Kidney epithelial cell (primary cell): ENCODE data around the gene RNF151. TPM values are rescaled to one million over a fixed set of nuclear protein-coding genes. Genes with fewer than 3 reads are reported as not detected.

Experiments
- DNase-seq: peaks from one replicate; pipeline ENCODE4 v3.0.0-alpha.2; 2010; ENCODE audit warnings: low read depth
- H3K27me3 ChIP-seq: 2 replicates; pipeline ENCODE4 v1.6.0; 2011; ENCODE audit warnings: low read length; ENCODE audit not compliant: control insufficient read depth, insufficient read depth
- H3K36me3 ChIP-seq: 2 replicates; pipeline ENCODE4 v1.5.1; 2011; ENCODE audit warnings: low read length; ENCODE audit not compliant: control insufficient read depth, insufficient read depth
- H3K4me3 ChIP-seq: 2 replicates; pipeline ENCODE4 v1.5.1; 2011; ENCODE audit warnings: low read depth, mild to moderate bottlenecking, control low read depth, low read length
- total RNA-seq: library from RNA; depleted of rRNA; stranded (reverse); fragments of >200 nt; gene quantifications from 2 replicates; pipeline ENCODE4 v1.2.3, GENCODE V29; 2015
- TF ChIP-seq, protein P1 (sequence below): IDR thresholded peaks from 2 replicates; pipeline ENCODE4 v1.5.1; 2011; ENCODE audit warnings: mild to moderate bottlenecking, moderate library complexity, low read length, control low read depth, inconsistent platforms; ENCODE audit not compliant: insufficient read depth, poor library complexity, severe bottlenecking

Gene RNF151
- total RNA-seq, 1 donor from 2014 or later: not detected

DNA sequence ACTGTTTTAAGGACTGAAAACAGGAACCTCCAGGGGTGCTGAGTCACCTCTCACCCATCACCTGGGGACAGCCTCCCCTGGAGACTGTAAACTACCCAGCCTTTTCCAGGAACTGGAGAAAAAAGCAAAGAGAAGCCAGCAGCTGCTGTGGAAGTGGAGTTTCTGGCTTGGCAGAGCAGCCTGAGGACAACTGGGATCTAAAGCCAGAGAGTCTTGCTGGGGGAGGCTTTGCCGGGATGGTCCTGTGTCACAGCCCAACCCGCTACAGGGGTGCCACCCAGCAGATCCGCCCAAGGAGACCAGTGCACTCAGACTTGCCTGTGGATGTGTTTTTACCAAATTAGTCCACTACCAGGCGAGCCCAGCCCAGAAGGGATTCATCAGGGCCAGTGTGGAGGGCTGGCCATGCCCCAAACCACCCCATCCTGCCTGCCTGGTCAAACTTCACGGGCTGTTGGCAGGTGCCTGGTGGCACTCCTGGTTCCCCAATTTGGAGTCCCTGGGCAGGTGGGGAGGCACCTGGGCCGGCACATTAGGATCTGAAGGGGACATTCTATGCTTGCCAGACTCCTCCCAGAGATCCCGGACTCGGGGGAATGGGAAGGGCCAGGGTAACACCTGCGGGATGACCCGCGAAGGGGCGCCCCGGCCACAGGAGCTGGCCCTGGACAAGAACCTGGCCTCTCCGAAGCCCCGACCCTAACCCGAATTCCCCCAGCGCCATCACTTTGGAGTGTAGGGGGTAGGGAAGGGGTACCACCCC is 24.4 kb upstream of the RNF151 start:
- Histone ChIP-seq H3K4me3 (peak overlapping the region; percentile 76), H3K27me3 (peaks cover 2% of the 10 kb centered on the region), H3K36me3 (peaks cover 2% of the 10 kb centered on the region)
- TF ChIP-seq, protein P1, sequence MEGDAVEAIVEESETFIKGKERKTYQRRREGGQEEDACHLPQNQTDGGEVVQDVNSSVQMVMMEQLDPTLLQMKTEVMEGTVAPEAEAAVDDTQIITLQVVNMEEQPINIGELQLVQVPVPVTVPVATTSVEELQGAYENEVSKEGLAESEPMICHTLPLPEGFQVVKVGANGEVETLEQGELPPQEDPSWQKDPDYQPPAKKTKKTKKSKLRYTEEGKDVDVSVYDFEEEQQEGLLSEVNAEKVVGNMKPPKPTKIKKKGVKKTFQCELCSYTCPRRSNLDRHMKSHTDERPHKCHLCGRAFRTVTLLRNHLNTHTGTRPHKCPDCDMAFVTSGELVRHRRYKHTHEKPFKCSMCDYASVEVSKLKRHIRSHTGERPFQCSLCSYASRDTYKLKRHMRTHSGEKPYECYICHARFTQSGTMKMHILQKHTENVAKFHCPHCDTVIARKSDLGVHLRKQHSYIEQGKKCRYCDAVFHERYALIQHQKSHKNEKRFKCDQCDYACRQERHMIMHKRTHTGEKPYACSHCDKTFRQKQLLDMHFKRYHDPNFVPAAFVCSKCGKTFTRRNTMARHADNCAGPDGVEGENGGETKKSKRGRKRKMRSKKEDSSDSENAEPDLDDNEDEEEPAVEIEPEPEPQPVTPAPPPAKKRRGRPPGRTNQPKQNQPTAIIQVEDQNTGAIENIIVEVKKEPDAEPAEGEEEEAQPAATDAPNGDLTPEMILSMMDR: no peak
- no peak for DNase-seq

- peaks cover 2% of the 10 kb centered on the region for H3K27me3 ChIP-seq
- TF ChIP-seq, protein P1: no peak
- H3K36me3 ChIP-seq: peaks cover 2% of the 10 kb centered on the region
- peak; percentile 88 for DNase-seq
- H3K4me3 ChIP-seq: peak within 1 kb of the TSS; percentile 76
These were observed 23.6 kb upstream of the RNF151 start, which contains the start of gene MSRB1 for GRCh38 chr16:1942810-1943726. TSS of gene MSRB1 (minus strand) at chr16:1943199. CDS start at chr16:1943156, 43 bp downstream.

- no peak for DNase-seq
- TF ChIP-seq, protein P1: no peak
These were observed 21.9 kb upstream of the RNF151 start for GRCh38 chr16:1944612-1945199.

GRCh38 chr16:1945559-1946391 is 20.9 kb upstream of the RNF151 start:
- Histone ChIP-seq H3K36me3 (no peaks in the 10 kb centered on the region), H3K4me3 (no peak overlapping the region), H3K27me3 (peaks cover 2% of the 10 kb centered on the region)
- no peak for DNase-seq
- TF ChIP-seq, protein P1: no peak

More at GRCh38 chr16:1944612-1945199, 21.9 kb upstream of the RNF151 start:
- Histone ChIP-seq H3K4me3 (no peak overlapping the region), H3K27me3 (peaks cover 2% of the 10 kb centered on the region), H3K36me3 (no peaks in the 10 kb centered on the region)
